SJCRH30 (cell line): ENCODE data around the gene WNT6. TPM values are rescaled to one million over a fixed set of nuclear protein-coding genes. Genes with fewer than 3 reads are reported as not detected.

Experiments used
- DNase-seq, 2 experiments: peaks; one replicate each; pipeline ENCODE4 v3.0.0-alpha.2; 2015 to 2020
- H3K27ac ChIP-seq: fragments of 250-450 bp; sonication (Bioruptor Pico); 2 replicates; pipeline ENCODE4 v1.5.1; 2020; ENCODE audit warnings: mild to moderate bottlenecking, moderate library complexity
- H3K27me3 ChIP-seq: fragments of 250-450 bp; sonication (Bioruptor Pico); 2 replicates; pipeline ENCODE4 v1.5.1; 2020; ENCODE audit warnings: mild to moderate bottlenecking, moderate library complexity
- H3K36me3 ChIP-seq: fragments of 250-450 bp; sonication (Bioruptor Pico); 2 replicates; pipeline ENCODE4 v1.5.1; 2020; ENCODE audit warnings: mild to moderate bottlenecking, moderate library complexity
- H3K4me1 ChIP-seq: fragments of 250-450 bp; sonication (Bioruptor Pico); 2 replicates; pipeline ENCODE4 v1.5.1; 2020; ENCODE audit warnings: mild to moderate bottlenecking, moderate library complexity
- H3K4me3 ChIP-seq: fragments of 250-450 bp; sonication (Bioruptor Pico); 2 replicates; pipeline ENCODE4 v1.5.1; 2020; ENCODE audit warnings: mild to moderate bottlenecking, moderate library complexity
- H3K9me3 ChIP-seq: fragments of 250-450 bp; sonication (Bioruptor Pico); replicated peaks from 2 replicates; pipeline ENCODE4 v1.5.1; 2020; ENCODE audit warnings: mild to moderate bottlenecking, moderate library complexity
- total RNA-seq: library from RNA; depleted of rRNA; stranded (reverse); fragments of >200 nt; shearing (Covaris generic); gene quantifications from 2 replicates; pipeline ENCODE4 v1.2.3, GENCODE V29; 2014

The WNT6 gene
- total RNA-seq, 1 experiment from 2014 or later: 0.10 TPM

DNA sequence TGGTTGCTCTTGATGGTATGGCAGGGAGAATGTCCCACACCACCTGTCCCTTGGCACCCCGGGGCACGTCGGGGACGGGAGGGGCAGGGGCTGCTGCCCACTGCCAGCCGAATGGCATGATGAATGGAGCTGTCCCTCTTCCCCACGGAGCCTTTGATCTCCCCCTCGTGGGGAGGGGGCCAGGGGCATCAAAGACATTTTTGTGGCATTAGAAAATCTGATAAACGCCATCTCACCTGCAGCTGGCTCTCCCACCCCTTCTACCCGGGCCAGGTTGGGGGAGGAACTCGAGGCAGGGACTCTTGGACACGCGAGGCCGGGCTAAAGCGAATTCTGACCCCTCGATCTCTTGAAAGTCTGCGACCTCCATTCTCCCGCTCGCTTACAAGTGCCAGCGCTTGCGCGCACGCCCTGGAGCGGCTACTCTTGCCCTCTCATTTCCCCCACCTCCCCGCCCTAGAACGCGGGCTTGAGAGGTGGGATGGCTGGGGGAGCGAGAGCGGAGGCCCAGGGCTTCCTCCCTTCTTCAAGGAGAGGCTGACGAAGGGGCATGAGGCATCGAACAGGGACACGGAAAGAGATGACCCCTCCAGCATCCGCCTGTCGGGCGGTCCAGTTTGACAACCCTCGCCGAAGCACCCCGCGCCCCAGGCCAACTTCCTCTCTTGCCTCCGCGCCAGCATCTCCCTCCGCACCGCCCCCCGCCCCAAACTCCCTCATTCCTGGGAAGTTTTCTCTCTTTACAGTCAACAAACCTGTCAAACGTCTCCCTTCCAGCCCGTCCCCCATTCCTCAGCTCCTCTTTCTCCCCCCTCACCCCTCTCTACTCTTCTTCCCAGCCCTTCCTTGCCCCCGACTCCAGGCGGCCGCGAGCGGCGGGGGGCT lies 692 bp upstream of the WNT6 start:
- H3K27ac ChIP-seq: no peak overlapping the region
- peak overlapping the region; percentile 22; the same call in 1 of the 2 replicates for H3K4me3 ChIP-seq
- no peaks in the 10 kb centered on the region for H3K36me3 ChIP-seq
- H3K9me3 ChIP-seq: no peaks in the 10 kb centered on the region
- H3K4me1 ChIP-seq: peaks cover 31% of the 10 kb centered on the region
- H3K27me3 ChIP-seq: peaks cover 12% of the 10 kb centered on the region; the same call in 1 of the 2 replicates
- DNase-seq: no peak

- peak overlapping the region; percentile 49 for H3K4me3 ChIP-seq
- DNase-seq: peak in 1 of 2 experiments; percentile 22
- peaks cover 12% of the 10 kb centered on the region; the same call in 1 of the 2 replicates for H3K27me3 ChIP-seq
Measured at GRCh38 chr2:218859988-218860831, 605 bp downstream of the WNT6 start.

DNA sequence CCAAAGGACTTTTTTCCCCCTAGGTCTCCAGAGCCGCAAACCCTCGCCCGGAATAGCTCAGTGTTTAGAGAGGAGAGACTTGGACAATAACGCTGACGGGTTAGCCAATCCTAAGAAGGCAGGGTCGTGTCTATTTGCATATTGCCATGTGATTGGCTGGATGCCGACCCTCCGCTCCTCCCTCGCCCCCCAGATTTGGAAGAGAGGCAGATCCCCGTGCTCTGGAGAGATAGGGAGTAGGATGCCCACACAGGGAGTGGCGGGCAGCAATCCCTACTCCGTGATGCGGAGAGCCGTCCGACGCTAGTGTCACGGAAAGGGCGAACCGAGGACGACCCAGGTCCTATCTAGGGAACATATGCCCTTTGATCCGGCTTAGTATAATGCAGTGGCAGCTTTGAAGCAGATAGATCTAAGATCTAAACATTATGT lies 1.4 kb downstream of the WNT6 start:
- peak; percentile 94 to 98 for DNase-seq
- peaks cover 12% of the 10 kb centered on the region; the same call in 1 of the 2 replicates for H3K27me3 ChIP-seq
- no peak overlapping the region for H3K27ac ChIP-seq
- H3K9me3 ChIP-seq: no peaks in the 10 kb centered on the region
- H3K4me3 ChIP-seq: no peak overlapping the region
- no peaks in the 10 kb centered on the region for H3K36me3 ChIP-seq
- peaks cover 22% of the 10 kb centered on the region for H3K4me1 ChIP-seq

More at GRCh38 chr2:218859988-218860831, 605 bp downstream of the WNT6 start:
- H3K36me3 ChIP-seq: no peaks in the 10 kb centered on the region
- peaks cover 30% of the 10 kb centered on the region for H3K4me1 ChIP-seq
- no peak overlapping the region for H3K27ac ChIP-seq
- H3K9me3 ChIP-seq: no peaks in the 10 kb centered on the region

- Histone ChIP-seq H3K27ac (no peak overlapping the region), H3K4me1 (peaks cover 14% of the 10 kb centered on the region), H3K9me3 (no peaks in the 10 kb centered on the region), H3K36me3 (no peaks in the 10 kb centered on the region), H3K27me3 (peaks cover 12% of the 10 kb centered on the region; the same call in 1 of the 2 replicates), H3K4me3 (no peak overlapping the region)
- DNase-seq: no peak
Measured at GRCh38 chr2:218861645-218862318, 2.2 kb downstream of the WNT6 start.

GRCh38 chr2:218863021-218863520 lies 3.5 kb downstream of the WNT6 start:
- H3K27me3 ChIP-seq: peaks cover 12% of the 10 kb centered on the region; the same call in 1 of the 2 replicates
- no peaks in the 10 kb centered on the region for H3K9me3 ChIP-seq
- no peak for DNase-seq
- peaks cover 7% of the 10 kb centered on the region; the same call in 1 of the 2 replicates for H3K4me1 ChIP-seq
- no peaks in the 10 kb centered on the region for H3K36me3 ChIP-seq
- H3K27ac ChIP-seq: no peak overlapping the region
- no peak overlapping the region for H3K4me3 ChIP-seq

DNA sequence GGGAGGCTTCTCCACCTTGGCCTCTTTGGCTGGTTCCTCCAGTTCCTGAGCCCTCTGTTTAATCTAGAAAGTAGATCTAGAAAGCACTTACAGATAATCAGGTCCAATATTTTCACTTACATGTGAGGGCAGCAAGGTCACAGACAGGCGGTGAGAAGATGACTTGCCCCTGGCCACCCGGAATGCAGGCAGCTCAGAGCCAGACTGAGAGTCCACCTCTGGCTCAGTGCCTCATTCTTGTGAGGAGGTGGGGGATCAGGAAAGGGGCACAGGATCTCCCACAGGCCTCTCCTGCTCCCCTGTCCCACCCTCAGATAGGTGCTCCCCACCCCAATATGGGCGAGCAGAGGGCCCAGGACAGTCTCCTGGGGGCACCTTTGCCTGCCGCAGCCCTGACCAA lies 5.8 kb downstream of the WNT6 start:
- H3K4me3 ChIP-seq: no peak overlapping the region
- H3K9me3 ChIP-seq: no peaks in the 10 kb centered on the region
- peaks cover 2% of the 10 kb centered on the region; the same call in 1 of the 2 replicates for H3K27me3 ChIP-seq
- no peak overlapping the region for H3K27ac ChIP-seq
- peaks cover 2% of the 10 kb centered on the region; the same call in 1 of the 2 replicates for H3K4me1 ChIP-seq
- DNase-seq: no peak
- no peaks in the 10 kb centered on the region for H3K36me3 ChIP-seq

DNA sequence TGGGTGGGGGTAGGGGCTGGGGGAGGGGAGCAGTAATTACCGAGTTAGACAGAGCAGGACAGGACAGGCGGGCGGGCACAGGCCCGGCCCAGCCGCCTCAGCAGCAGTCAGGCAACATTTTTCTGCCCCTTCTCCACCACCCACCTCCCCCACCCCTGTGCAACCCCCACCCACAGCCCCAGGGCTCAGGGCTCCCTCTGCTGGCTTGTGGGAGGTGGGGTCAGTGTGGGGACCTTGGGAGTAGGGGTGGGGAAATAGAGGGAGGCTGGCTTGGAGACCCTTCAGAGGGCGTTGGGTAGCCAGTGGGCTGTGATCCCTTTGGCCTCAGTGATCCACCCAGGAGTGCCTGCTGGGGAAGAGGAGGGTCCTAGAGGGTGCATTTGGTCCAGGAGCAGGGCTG lies 6.4 kb downstream of the WNT6 start:
- no peak overlapping the region for H3K4me3 ChIP-seq
- H3K9me3 ChIP-seq: no peaks in the 10 kb centered on the region
- no peak overlapping the region for H3K27ac ChIP-seq
- H3K36me3 ChIP-seq: no peaks in the 10 kb centered on the region
- no peaks in the 10 kb centered on the region; the same call in 1 of the 2 replicates for H3K4me1 ChIP-seq
- DNase-seq: no peak
- H3K27me3 ChIP-seq: no peaks in the 10 kb centered on the region

DNA sequence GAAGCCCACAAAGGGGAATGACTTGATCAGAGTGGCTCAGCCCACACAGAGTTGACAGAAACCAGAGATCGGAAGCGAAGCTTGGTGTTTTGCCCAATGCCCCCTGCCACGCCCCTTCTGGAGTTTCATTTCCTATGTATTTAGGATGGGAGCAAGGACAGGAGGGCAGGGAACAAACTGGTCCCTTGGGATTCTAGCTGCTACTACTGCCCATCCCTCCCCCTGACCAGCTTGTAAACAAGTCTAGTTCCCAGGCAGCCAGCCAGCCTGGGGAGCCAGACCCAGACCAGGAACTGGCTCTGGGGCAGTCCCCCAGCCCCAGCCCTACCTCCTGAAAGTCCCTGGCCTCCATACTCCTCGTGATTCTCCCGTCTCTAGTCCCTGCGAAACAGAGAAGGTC lies 8.3 kb downstream of the WNT6 start:
- no peak overlapping the region for H3K4me3 ChIP-seq
- no peaks in the 10 kb centered on the region for H3K4me1 ChIP-seq
- no peak for DNase-seq
- H3K27me3 ChIP-seq: no peaks in the 10 kb centered on the region
- H3K36me3 ChIP-seq: no peaks in the 10 kb centered on the region
- H3K27ac ChIP-seq: no peak overlapping the region
- no peaks in the 10 kb centered on the region for H3K9me3 ChIP-seq

DNA sequence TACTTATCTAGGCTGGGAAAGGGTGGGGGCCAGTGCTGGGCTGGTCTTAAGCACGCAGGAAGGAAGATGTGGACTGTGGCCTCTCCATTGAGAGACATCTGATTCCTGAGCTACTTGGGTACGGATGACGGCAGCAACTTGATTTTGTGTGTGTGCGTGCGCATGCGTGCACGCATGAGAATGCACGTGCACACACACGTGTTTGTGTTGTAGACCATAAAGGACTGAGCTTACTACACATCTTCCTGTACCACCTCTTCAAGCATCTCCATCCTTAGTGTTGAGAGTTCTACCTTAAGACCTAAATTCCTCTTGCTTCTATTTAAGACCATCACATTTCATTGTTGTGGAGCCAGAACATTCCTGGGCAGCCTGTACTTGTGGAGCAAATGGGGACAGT lies 9.5 kb downstream of the WNT6 start:
- H3K4me3 ChIP-seq: no peak overlapping the region
- H3K9me3 ChIP-seq: no peaks in the 10 kb centered on the region
- H3K4me1 ChIP-seq: no peaks in the 10 kb centered on the region
- H3K36me3 ChIP-seq: no peaks in the 10 kb centered on the region
- H3K27ac ChIP-seq: no peak overlapping the region
- H3K27me3 ChIP-seq: no peaks in the 10 kb centered on the region
- DNase-seq: no peak

DNA sequence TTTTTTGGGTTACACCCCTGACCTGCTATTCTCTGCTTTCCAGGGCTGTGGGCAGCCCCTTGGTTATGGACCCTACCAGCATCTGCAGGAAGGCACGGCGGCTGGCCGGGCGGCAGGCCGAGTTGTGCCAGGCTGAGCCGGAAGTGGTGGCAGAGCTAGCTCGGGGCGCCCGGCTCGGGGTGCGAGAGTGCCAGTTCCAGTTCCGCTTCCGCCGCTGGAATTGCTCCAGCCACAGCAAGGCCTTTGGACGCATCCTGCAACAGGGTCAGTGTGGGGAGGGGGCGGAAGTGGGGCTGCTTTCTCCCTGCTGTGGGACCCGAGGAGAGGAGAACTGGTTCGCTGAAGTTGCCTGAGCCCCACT lies 11.4 kb downstream of the WNT6 start:
- Histone ChIP-seq H3K9me3 (no peaks in the 10 kb centered on the region), H3K4me1 (no peaks in the 10 kb centered on the region), H3K36me3 (no peaks in the 10 kb centered on the region), H3K27ac (no peak overlapping the region), H3K4me3 (no peak overlapping the region), H3K27me3 (no peaks in the 10 kb centered on the region)
- no peak for DNase-seq

DNA sequence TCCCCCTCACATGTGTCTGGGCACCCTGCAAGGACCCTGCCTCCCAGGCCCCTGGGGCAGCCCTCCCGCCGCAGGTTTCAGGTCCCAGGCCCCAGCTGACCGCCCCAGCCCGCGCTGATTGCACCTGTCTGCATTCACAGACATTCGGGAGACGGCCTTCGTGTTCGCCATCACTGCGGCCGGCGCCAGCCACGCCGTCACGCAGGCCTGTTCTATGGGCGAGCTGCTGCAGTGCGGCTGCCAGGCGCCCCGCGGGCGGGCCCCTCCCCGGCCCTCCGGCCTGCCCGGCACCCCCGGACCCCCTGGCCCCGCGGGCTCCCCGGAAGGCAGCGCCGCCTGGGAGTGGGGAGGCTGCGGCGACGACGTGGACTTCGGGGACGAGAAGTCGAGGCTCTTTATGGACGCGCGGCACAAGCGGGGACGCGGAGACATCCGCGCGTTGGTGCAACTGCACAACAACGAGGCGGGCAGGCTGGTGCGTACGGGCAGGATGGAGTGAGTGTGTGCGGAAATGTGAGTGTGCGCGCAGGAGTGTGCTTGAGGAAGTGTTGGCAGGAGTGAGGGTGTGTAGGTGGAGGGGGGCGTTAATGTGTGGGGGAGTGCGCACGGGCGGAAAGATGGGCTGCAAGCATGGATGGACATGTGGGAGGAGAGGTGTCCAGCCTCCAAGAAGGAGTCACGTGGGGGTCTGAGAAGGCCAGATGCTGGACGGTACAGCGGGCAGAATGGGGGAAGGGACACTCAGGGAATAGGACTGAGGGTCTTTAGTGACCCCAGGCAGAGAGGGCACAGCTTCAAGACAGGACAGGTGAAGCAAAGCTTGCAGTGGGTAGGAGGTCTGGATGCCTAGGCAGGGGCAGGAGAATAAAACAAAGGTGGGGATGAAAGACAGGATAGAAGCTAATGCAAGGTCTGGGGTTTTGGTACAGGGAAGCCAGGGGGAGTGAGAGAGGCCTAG lies 12.0 kb downstream of the WNT6 start:
- no peaks in the 10 kb centered on the region for H3K9me3 ChIP-seq
- H3K27me3 ChIP-seq: no peaks in the 10 kb centered on the region
- H3K27ac ChIP-seq: no peak overlapping the region
- peaks cover 3% of the 10 kb centered on the region for H3K4me1 ChIP-seq
- no peak for DNase-seq
- no peaks in the 10 kb centered on the region for H3K36me3 ChIP-seq
- H3K4me3 ChIP-seq: no peak overlapping the region

GRCh38 chr2:218872645-218873358 lies 13.2 kb downstream of the WNT6 start:
- no peak for DNase-seq
- H3K36me3 ChIP-seq: no peaks in the 10 kb centered on the region
- peaks cover 15% of the 10 kb centered on the region for H3K4me1 ChIP-seq
- no peaks in the 10 kb centered on the region for H3K9me3 ChIP-seq
- H3K27ac ChIP-seq: no peak overlapping the region
- H3K4me3 ChIP-seq: no peak overlapping the region
- H3K27me3 ChIP-seq: no peaks in the 10 kb centered on the region
